ENCODE measurements around the gene RNF11. TPM values are rescaled to one million over a fixed set of nuclear protein-coding genes. Genes with fewer than 3 reads are reported as not detected.

The RNF11 gene
- total RNA-seq, 1 experiment from 2014 or later = 55.8 TPM

DNA sequence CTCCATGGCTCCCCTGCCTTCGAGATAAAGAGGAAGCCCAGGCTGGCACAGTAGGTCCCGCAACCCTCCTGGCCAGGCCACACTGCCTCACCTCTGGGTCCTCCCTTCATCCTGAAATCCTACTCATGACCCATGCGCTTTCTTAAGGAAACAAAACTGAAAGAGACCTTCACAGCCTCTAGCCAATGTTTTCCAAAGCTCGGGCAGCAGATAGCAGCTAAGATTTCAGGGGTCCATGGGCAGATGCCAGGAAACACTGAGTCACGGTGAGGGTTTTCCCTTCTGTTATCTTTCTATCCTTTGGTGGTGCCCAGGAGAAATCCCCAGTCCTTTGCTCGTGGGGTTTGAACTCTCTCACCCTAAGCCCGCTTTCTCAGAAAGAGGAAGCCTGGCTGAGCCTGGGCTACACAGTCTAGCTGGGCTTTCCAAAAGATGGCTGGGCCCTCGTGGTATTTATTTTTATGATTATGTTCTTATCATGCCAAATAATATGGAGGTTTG, 67.7 kb downstream of the RNF11 start:
- H3K27me3 ChIP-seq (ENCODE audit: insufficient read depth, low read length) = no peaks in the 10 kb centered on the region
- no peak overlapping the region for H3K4me2 ChIP-seq (ENCODE audit: insufficient read depth, insufficient read length, low read length)
- no peak overlapping the region for H2AFZ ChIP-seq (ENCODE audit: low read length)
- TF ChIP-seq, protein P1, sequence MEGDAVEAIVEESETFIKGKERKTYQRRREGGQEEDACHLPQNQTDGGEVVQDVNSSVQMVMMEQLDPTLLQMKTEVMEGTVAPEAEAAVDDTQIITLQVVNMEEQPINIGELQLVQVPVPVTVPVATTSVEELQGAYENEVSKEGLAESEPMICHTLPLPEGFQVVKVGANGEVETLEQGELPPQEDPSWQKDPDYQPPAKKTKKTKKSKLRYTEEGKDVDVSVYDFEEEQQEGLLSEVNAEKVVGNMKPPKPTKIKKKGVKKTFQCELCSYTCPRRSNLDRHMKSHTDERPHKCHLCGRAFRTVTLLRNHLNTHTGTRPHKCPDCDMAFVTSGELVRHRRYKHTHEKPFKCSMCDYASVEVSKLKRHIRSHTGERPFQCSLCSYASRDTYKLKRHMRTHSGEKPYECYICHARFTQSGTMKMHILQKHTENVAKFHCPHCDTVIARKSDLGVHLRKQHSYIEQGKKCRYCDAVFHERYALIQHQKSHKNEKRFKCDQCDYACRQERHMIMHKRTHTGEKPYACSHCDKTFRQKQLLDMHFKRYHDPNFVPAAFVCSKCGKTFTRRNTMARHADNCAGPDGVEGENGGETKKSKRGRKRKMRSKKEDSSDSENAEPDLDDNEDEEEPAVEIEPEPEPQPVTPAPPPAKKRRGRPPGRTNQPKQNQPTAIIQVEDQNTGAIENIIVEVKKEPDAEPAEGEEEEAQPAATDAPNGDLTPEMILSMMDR (conservative IDR thresholded peaks at IDR 0.05) = no peak
- no peak overlapping the region for H2BK20ac ChIP-seq (ENCODE audit: low read depth, low read length, poor library complexity, severe bottlenecking)
- no peak overlapping the region for H2BK12ac ChIP-seq (ENCODE audit: insufficient read length, low read depth, low read length)
- no peak overlapping the region for H2AK5ac ChIP-seq (ENCODE audit: insufficient read length, low read length)
- no peaks in the 10 kb centered on the region; a peak in 2 of 5 replicates for H3K9me3 Mint-ChIP-seq
- H3K4me3 Mint-ChIP-seq = no peak overlapping the region
- peak overlapping the region in 1 of 3 experiments; percentile 94; a peak in 3 of 7 replicates for H3K27ac Mint-ChIP-seq
- DNase-seq = no peak
- H3K4ac ChIP-seq (ENCODE audit: low read depth, low read length) = no peak overlapping the region
- H3K27ac ChIP-seq (ENCODE audit: insufficient read length, low read depth, low read length) = no peak overlapping the region
- H3K9me3 ChIP-seq (ENCODE audit: control insufficient read depth, low read depth, low read length) = no peaks in the 10 kb centered on the region
- H3T11ph ChIP-seq (ENCODE audit: low read length) = no peak overlapping the region
- no peaks in the 10 kb centered on the region for H4K20me1 ChIP-seq (ENCODE audit: control insufficient read depth, insufficient read depth, insufficient read length)
- no peak overlapping the region for H3K14ac ChIP-seq (ENCODE audit: insufficient read depth, low read length)
- no peaks in the 10 kb centered on the region for H3K36me3 Mint-ChIP-seq (ENCODE audit: insufficient read depth in 1 of 3, low read depth in 3 of 3)
- no peak overlapping the region for H4K5ac ChIP-seq (ENCODE audit: insufficient read length, low read depth, low read length)
- no peak overlapping the region for H3K56ac ChIP-seq (ENCODE audit: insufficient read length, low read depth, low read length)
- no peak overlapping the region for H2BK5ac ChIP-seq (ENCODE audit: insufficient read length, low read length)
- peaks cover 3% of the 10 kb centered on the region for H3K27me3 Mint-ChIP-seq (ENCODE audit: low read depth)
- no peak overlapping the region for H3K9ac ChIP-seq (ENCODE audit: extremely low read depth, insufficient read length, low read length)
- no peak overlapping the region for H3K23ac ChIP-seq (ENCODE audit: insufficient read length, low read depth, low read length)
- no peak overlapping the region for H4K8ac ChIP-seq (replicated peaks; ENCODE audit: insufficient read length, low read depth, low read length)
- no CpG with 5 or more reads among the region's 8 CpGs for WGBS (ENCODE audit: extremely low coverage, insufficient read length, low lambda C conversion rate)
- no peak overlapping the region for H4K91ac ChIP-seq (ENCODE audit: insufficient read length, low read depth, low read length)
- H3K4me1 Mint-ChIP-seq = peaks cover 3 to 9% of the 10 kb centered on the region in 2 experiments; a peak in 1 of 4 replicates
- H3K79me2 ChIP-seq (ENCODE audit: insufficient read depth, low read length) = no peaks in the 10 kb centered on the region
- H3K79me1 ChIP-seq (ENCODE audit: insufficient read depth, low read depth, low read length, poor library complexity, severe bottlenecking) = no peaks in the 10 kb centered on the region
- no peak overlapping the region for H3K18ac ChIP-seq (ENCODE audit: insufficient read length, low read depth, low read length)
- no peak overlapping the region for H2BK120ac ChIP-seq (ENCODE audit: low read depth, low read length, poor library complexity, severe bottlenecking)
- H2BK15ac ChIP-seq (ENCODE audit: low read depth, low read length) = no peak overlapping the region
- no peaks in the 10 kb centered on the region for H3K4me1 ChIP-seq (ENCODE audit: insufficient read depth, low read length)
- no peaks in the 10 kb centered on the region for H3K23me2 ChIP-seq (ENCODE audit: insufficient read length, low read depth, low read length, poor library complexity, severe bottlenecking)

Data from H9 (cell line).